Hepatocyte (in vitro differentiated cells): ENCODE results near the gene POC1A. TPM values are rescaled to one million over a fixed set of nuclear protein-coding genes. Genes with fewer than 3 reads are reported as not detected.

Source experiments
- DNase-seq: peaks from one replicate; pipeline ENCODE4 v3.0.0-alpha.2; 2016; ENCODE audit warnings: low spot score
- H2AFZ ChIP-seq: fragments of 200-600 bp; sonication (generic); 2 replicates; pipeline ENCODE4 v1.6.0; 2016; ENCODE audit warnings: antibody characterized with exemption, mild to moderate bottlenecking
- H3K27ac ChIP-seq: fragments of 200-600 bp; sonication (generic); 2 replicates; pipeline ENCODE4 v1.5.1; 2016; ENCODE audit warnings: mild to moderate bottlenecking
- H3K27me3 ChIP-seq: fragments of 200-600 bp; sonication (generic); 2 replicates; pipeline ENCODE4 v1.6.1; 2016
- H3K36me3 ChIP-seq: fragments of 200-600 bp; sonication (generic); replicated peaks from 2 replicates; pipeline ENCODE4 v1.5.1; 2016; ENCODE audit warnings: low read depth; ENCODE audit not compliant: insufficient read depth
- H3K4me1 ChIP-seq: fragments of 200-600 bp; sonication (generic); 2 replicates; pipeline ENCODE4 v1.5.1; 2016; ENCODE audit warnings: mild to moderate bottlenecking, moderate library complexity; ENCODE audit not compliant: insufficient read depth
- H3K4me2 ChIP-seq: fragments of 200-600 bp; sonication (generic); 2 replicates; pipeline ENCODE4 v1.6.0; 2016
- H3K4me3 ChIP-seq: fragments of 200-600 bp; sonication (generic); 2 replicates; pipeline ENCODE4 v1.5.1; 2016; ENCODE audit warnings: mild to moderate bottlenecking
- H3K79me2 ChIP-seq: fragments of 200-600 bp; sonication (generic); 2 replicates; pipeline ENCODE4 v1.6.0; 2017; ENCODE audit warnings: mild to moderate bottlenecking
- H3K9me2 ChIP-seq: fragments of 200-600 bp; sonication (generic); replicated peaks from 2 replicates; pipeline ENCODE4 v1.6.0; 2017; ENCODE audit warnings: mild to moderate bottlenecking; ENCODE audit not compliant: insufficient read depth
- H3K9me3 ChIP-seq: fragments of 200-600 bp; sonication (generic); 2 replicates; pipeline ENCODE4 v1.5.1; 2016; ENCODE audit warnings: low read depth, mild to moderate bottlenecking
- H4K20me1 ChIP-seq: fragments of 200-600 bp; sonication (generic); 2 replicates; pipeline ENCODE4 v1.6.0; 2016; ENCODE audit warnings: mild to moderate bottlenecking; ENCODE audit not compliant: insufficient read depth, poor library complexity, severe bottlenecking
- EZH2 ChIP-seq: fragments of 200-600 bp; sonication (generic); IDR thresholded peaks from 2 replicates; pipeline ENCODE4 v1.6.1; 2016; ENCODE audit warnings: antibody characterized with exemption, mild to moderate bottlenecking, borderline replicate concordance
- EZH2phosphoT487 ChIP-seq: fragments of 200-600 bp; sonication (generic); IDR thresholded peaks from one replicate; pipeline ENCODE4 v1.6.1; 2018; ENCODE audit warnings: antibody characterized with exemption, mild to moderate bottlenecking, low read depth, moderate library complexity; ENCODE audit not compliant: unreplicated experiment, severe bottlenecking
- WGBS: methylation state at CpG from one replicate; pipeline ENCODE4 v1.1.6; 2016; ENCODE audit warnings: low lambda C conversion rate; ENCODE audit errors: missing lambda C conversion rate; 5-methylcytosine and 5-hydroxymethylcytosine counted together
- polyA plus RNA-seq: library from polyadenylated mRNA; unstranded; fragments of >200 nt; fragmentation: Nextera tagmentation; extraction: Ambion mirVana; gene quantifications from 2 replicates; pipeline ENCODE4 v1.2.1, GENCODE V29; 2016
- total RNA-seq: library from RNA; depleted of rRNA; stranded (reverse); fragments of >200 nt; gene quantifications from 2 replicates; pipeline ENCODE4 v1.2.3, GENCODE V29; 2014
- TF ChIP-seq, protein P1 (sequence below): fragments of 200-600 bp; sonication (generic); IDR thresholded peaks from 2 replicates; pipeline ENCODE4 v1.5.1; 2016; ENCODE audit warnings: antibody characterized with exemption, mild to moderate bottlenecking; ENCODE audit not compliant: poor library complexity

The POC1A gene
- total and polyA plus RNA-seq, 2 experiments from 2014 or later, result 2.6 to 3.7 TPM

DNA sequence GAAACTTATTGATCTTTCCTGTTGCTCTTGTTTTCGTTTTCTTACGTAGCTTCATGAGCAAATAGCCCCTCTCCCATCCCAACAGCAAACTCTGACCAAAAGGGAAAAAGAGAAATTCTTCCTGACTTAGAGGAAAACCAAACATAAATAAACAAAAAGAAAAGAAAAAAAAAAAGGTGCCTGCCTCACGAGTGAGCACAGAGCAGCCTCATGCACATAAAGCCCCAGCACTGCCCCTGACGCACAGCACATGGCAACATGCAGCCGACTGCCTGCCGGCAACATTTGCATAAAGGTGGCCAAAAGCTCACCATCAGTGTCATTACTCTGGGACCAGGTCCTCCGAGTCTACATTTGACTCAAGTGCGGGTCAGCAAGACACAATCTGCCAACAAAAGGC lies 6.4 kb downstream of the POC1A start:
- Histone ChIP-seq H3K4me2 (no peak overlapping the region), H3K79me2 (peaks cover 5% of the 10 kb centered on the region), H3K36me3 (no peaks in the 10 kb centered on the region), H3K27ac (no peak overlapping the region), H3K9me3 (no peaks in the 10 kb centered on the region), H3K27me3 (no peaks in the 10 kb centered on the region), H3K4me1 (no peaks in the 10 kb centered on the region), H4K20me1 (no peaks in the 10 kb centered on the region), H2AFZ (no peak overlapping the region), H3K9me2 (no peaks in the 10 kb centered on the region), H3K4me3 (no peak overlapping the region)
- DNase-seq, result no peak
- TF ChIP-seq EZH2phosphoT487, result no peak
- TF ChIP-seq EZH2, result no peak
- TF ChIP-seq, protein P1, sequence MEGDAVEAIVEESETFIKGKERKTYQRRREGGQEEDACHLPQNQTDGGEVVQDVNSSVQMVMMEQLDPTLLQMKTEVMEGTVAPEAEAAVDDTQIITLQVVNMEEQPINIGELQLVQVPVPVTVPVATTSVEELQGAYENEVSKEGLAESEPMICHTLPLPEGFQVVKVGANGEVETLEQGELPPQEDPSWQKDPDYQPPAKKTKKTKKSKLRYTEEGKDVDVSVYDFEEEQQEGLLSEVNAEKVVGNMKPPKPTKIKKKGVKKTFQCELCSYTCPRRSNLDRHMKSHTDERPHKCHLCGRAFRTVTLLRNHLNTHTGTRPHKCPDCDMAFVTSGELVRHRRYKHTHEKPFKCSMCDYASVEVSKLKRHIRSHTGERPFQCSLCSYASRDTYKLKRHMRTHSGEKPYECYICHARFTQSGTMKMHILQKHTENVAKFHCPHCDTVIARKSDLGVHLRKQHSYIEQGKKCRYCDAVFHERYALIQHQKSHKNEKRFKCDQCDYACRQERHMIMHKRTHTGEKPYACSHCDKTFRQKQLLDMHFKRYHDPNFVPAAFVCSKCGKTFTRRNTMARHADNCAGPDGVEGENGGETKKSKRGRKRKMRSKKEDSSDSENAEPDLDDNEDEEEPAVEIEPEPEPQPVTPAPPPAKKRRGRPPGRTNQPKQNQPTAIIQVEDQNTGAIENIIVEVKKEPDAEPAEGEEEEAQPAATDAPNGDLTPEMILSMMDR, result no peak
- WGBS, result 84% methylated on average over 8 of the region's 8 CpGs

DNA sequence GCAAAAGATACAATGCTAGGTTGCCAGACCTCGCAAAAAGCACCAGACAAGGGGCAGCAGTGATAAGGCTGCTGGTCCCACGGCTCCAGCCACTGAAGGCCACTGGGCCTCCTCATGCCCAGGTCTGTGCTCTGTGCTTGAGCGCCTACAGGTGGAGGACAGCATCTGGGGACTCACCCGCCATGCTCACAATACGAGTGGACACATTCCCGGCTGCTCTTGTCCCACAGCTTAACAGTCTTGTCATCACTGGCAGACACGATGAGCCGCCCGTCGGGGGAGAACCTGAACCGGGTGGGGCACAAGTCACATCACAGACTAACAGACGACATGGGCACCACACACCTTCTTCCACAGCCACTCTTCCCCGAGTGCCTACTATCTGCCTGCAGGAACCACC lies 7.4 kb downstream of the POC1A start:
- TF ChIP-seq, protein P1, result no peak
- TF ChIP-seq EZH2phosphoT487, result no peak
- TF ChIP-seq EZH2, result no peak
- Histone ChIP-seq H3K27me3 (no peaks in the 10 kb centered on the region), H3K4me3 (no peak overlapping the region), H3K4me1 (no peaks in the 10 kb centered on the region), H3K79me2 (peaks cover 3% of the 10 kb centered on the region), H3K9me2 (no peaks in the 10 kb centered on the region), H2AFZ (no peak overlapping the region), H3K36me3 (no peaks in the 10 kb centered on the region), H4K20me1 (no peaks in the 10 kb centered on the region), H3K27ac (no peak overlapping the region), H3K4me2 (no peak overlapping the region), H3K9me3 (no peaks in the 10 kb centered on the region)
- no peak for DNase-seq
- 93% methylated on average over 13 of the region's 13 CpGs for WGBS

DNA sequence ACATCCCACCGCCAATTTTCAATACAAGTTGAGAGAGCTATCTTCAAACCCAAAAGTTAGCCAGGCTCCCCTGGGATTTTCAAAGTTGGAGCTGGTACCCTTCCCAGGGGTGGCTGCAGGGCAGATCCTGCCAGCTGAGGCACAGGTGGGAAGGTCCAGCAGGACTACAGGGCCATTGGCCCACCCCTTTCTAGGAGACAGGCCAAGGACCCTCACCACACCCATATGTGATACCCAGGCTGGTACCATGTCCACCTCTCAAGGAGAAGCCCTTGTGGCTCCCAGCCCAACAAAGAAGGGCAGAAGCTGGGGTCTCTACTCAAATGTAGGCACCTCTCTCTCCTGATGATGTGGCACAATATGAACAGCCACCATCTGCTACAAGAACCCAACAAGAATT lies 8.0 kb downstream of the POC1A start:
- H2AFZ ChIP-seq, result no peak overlapping the region
- H3K36me3 ChIP-seq, result no peaks in the 10 kb centered on the region
- no peaks in the 10 kb centered on the region for H4K20me1 ChIP-seq
- no peaks in the 10 kb centered on the region for H3K9me3 ChIP-seq
- H3K79me2 ChIP-seq, result no peaks in the 10 kb centered on the region
- H3K9me2 ChIP-seq, result no peaks in the 10 kb centered on the region
- no peak overlapping the region for H3K27ac ChIP-seq
- H3K4me2 ChIP-seq, result no peak overlapping the region
- no peaks in the 10 kb centered on the region for H3K4me1 ChIP-seq
- no peak overlapping the region for H3K4me3 ChIP-seq
- H3K27me3 ChIP-seq, result no peaks in the 10 kb centered on the region
- WGBS, result 95% methylated on average over 1 of the region's 1 CpG
- no peak for DNase-seq
- TF ChIP-seq EZH2phosphoT487 (no peak), EZH2 (no peak)
- TF ChIP-seq, protein P1, result no peak

DNA sequence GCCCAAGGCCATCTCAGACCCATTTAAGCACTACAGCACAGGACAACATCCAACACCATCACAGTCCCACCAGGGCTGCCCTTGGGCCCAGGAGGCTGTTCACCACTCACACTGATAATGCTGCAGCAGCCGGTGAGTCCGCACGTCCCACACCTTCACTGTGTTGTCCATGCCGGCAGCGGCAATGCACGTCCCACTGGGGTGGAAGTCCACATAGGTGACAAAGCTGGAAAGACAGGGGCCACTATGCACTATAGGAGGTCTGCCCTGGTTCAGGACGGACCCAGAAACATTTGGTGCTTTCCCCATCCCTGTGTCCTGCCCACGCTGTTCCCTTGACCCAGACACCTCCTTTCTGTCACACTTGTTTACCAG lies 8.5 kb downstream of the POC1A start:
- Histone ChIP-seq H2AFZ (no peak overlapping the region), H3K27me3 (no peaks in the 10 kb centered on the region), H3K9me2 (no peaks in the 10 kb centered on the region), H3K79me2 (no peaks in the 10 kb centered on the region), H3K4me2 (no peak overlapping the region), H3K27ac (no peak overlapping the region), H3K4me1 (no peaks in the 10 kb centered on the region), H3K36me3 (no peaks in the 10 kb centered on the region), H3K4me3 (no peak overlapping the region), H3K9me3 (no peaks in the 10 kb centered on the region), H4K20me1 (no peaks in the 10 kb centered on the region)
- TF ChIP-seq EZH2, result no peak
- TF ChIP-seq EZH2phosphoT487, result no peak
- TF ChIP-seq, protein P1, result no peak
- WGBS, result 97% methylated on average over 8 of the region's 8 CpGs
- DNase-seq, result no peak
